EH (cell line): Measurements from ENCODE around the gene CST11.
"Not testable (repeated sequence)": the region's sequence is repeated elsewhere in the genome, so short reads cannot be mapped to it uniquely, and the experiment has no call there.

ENCODE experiments used
- DNase-seq: peaks from one replicate; pipeline ENCODE4 v3.0.0-alpha.2; 2015; ENCODE audit warnings: low read depth

The CST11 gene, protein sequence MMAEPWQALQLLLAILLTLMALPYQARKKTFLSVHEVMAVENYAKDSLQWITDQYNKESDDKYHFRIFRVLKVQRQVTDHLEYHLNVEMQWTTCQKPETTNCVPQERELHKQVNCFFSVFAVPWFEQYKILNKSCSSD

DNA sequence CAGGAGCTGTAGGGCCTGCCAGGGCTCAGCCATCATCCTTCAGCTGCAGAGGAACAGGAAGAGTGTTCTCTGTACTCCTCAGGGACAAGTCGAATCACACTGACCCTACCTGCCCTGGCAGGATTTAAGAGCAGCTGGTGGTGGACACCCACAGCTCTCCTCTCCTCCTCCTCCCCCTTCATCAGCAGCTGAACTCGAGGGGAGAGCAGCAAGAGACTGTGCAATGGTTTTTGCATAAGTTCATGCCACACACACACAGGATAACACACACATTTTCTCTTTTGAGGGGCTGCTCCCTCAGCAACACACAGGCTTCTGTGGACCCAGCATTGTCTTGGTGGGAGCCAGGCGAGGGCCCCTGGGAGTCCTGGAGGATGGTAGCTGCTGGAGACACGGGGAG, at the start of gene CST11:
TSS of gene CST11 (minus strand) at position 101 of the 400 bp plus-strand sequence. CDS start at position 36, 65 bp downstream.
- DNase-seq = no peak

DNA sequence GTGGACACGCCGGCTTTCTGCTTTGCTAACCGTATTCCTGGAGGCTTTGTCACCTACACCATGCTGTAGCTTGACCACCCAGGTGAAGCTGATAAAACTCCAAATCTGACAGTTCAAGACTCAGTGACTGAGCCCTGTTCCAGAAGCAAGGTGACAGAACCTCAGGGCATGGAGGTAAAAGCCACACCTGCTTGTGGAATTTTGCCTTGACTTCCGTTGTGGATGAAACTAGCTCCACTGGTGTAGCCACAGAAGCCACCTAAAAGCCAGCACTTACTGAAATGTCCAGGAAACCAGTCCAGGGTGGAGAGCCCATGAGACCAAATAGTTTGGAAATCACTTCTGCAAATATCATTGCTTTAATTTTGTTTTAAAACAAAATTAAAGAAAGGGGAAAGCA, 49.2 kb upstream of the CST11 start:
- no peak for DNase-seq

DNA sequence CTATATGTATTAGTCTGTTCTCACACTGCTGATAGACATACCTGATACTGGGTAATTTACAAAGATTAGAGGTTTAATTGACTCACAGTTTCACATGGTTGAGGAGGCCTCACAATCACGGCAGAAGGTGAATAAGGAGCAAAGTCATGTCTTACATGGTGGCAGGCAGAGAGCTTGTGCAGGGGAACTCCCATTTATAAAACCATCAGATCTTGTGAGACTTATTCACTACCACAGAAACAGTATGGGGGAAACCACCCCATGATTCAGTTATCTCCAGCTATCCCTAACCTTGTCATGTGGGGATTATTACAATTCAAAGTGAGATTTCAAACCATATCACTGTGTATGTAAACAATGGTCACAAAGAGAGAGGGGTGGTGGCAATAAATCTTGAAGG, 44.9 kb upstream of the CST11 start:
- DNase-seq = no peak

DNA sequence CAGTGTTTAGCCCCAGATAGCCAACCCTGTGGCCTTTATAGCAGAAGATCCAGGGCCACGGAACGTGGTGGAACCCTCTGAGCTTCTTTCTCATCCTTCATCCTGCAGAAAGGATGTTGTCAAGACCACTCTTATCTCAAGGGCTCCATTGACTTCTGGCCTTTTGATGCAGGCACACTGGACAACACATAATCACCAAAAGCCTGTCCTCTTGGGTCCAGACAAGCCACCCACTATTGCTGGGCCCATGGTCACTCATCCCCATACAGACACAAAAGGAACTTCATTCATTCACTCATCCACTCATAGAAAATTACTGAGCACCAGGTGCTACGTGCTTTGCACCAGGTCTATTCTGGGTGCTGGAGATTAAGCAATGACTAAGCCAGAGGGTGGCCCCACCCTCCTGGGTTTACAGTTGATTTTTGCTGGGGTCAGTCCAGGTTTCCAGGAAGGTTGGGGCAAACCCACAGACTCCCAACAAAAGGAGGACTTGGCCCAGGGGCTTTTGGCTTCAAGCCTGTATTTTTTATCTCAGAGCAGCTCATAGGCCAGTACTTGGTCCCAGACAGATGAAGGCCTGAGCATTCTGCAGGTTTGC, 40.6 kb upstream of the CST11 start:
- DNase-seq = no peak

DNA sequence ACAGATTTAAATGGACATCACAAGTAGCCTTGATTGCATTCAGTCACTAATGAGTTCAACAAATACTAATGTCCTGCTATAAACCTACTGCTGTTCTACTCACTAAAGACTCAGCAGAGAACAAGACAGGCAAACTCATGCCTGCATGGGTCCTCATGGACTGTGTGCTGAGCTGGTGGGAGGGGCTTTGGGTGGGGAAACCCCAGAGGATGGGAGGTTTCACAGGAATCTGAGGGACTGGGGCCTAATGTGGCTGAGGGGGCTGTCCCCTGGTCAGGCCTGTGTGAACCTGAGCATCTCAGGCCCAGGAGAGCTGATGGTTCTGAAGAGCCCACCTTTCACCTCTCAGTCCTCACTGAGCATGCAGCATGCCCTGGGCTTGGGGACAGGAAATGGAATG, 39.6 kb upstream of the CST11 start:
- no peak for DNase-seq

DNA sequence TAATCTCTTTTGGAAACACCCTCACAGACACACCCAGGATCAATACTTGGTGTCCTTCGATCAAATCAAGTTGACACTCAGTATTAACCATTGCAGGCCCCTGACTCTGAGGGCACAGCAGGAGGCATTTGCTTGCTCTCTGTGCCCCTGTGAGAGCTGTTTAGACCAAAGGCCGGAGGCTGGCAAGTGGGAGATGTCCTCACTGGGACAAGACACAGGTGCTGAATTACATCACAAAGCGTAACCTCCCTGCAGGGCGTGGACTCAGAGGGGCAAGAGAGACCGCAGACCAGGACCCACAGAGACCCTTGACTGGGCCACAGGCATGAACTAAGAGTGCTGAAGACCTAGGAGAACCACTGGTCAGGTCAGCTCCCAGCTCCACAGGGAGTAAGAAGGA, 38.1 kb upstream of the CST11 start, which contains the start of gene CST8:
TSS of gene CST8 (plus strand) at position 301 of the 400 bp plus-strand sequence. CDS start 551 bp downstream, outside the sequence.
- no peak for DNase-seq

DNA sequence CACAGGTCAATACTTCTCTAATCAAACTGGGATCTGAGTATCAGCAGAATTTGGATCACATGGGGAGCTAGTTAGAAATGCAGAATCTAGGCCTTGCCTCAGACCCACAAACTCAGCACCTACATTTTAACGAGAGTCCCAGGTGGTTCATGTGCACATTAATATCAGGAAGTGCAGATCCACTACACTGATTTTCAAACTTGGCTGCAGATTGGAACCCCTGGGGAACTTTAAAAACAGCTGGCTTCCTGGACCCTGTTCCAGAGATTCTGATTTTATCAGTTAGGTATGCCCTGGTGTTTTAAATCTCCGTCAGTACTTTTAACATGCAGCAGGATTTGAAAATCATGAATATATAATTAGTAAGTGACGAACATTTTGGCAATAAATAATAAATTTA, 36.3 kb upstream of the CST11 start:
- no peak for DNase-seq

DNA sequence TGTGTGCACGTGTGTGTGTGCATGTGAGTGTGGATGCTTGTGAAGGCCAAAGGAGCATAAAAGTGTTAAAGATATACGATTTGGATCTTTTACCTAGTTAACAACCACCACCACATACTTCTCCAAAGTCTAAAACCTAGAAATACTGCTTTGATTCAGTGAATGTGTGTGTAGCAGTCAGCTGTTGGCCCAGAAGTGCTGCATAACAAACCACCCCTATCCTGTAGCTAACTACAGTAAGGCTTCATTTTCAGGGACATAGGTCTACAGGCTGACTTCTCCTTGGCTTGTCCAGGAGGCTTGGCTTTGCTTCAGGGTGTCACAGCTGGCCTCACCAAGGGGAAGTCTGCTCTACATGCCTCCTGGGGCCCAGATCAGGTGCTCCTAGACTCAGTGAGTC, 35.8 kb upstream of the CST11 start:
- no peak for DNase-seq

DNA sequence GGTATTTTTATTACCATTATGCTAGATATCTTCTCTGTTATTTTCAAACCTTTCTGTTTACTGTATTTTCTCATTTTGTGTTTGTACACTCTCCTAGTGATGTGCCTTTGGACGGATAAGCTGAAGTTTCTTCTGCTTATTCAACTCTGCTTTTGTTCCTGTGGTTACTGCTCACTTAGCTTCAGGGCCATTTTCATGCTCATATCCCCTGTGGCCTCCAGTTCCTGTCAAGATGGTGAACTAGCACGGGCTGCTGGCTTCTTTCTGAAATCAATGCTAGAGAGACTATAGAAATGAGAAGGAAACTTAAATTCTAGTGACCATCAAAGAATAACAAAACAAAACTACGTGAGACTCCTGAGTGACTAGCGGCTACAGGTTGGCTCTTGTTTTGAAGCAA, 31.4 kb upstream of the CST11 start:
- no peak for DNase-seq

DNA sequence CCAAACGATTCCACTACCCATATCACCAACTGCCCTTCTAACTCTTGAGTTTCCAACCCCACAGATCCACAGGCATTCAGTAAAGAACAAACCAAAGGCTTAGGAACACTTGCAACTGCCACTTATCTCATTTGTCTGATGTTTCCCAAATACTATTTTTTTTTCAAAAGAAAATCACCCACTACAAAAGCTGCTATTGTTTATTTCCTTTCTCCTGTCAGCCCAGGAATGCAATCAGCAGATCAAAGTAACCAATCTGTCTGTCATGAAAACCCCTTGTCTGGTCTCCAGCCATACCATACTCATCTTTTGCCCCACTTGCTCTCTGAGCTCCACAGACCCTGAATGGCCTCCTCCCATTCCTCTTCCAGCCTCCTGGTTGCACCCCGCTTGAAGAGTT, 29.5 kb upstream of the CST11 start:
- no peak for DNase-seq

DNA sequence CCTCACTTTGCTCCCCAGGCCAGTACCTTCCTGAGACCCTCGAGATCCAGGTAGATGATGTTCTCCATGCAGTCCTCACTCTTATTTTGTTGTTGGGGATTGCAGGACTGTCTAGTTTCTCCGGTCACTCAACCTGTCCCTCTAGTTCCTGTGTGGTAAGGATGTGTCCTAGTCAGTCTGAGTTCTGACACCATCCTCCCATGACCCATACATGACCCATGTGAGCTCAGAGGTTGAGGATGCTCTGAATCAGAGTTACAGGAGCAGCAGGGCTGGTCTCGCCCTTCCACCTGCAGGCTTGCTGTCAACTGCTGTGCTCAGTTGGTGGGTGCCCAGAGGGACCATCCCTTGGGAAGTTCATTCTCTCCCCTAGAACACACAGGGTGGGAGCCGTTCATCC, 26.4 kb upstream of the CST11 start:
- DNase-seq = no peak

DNA sequence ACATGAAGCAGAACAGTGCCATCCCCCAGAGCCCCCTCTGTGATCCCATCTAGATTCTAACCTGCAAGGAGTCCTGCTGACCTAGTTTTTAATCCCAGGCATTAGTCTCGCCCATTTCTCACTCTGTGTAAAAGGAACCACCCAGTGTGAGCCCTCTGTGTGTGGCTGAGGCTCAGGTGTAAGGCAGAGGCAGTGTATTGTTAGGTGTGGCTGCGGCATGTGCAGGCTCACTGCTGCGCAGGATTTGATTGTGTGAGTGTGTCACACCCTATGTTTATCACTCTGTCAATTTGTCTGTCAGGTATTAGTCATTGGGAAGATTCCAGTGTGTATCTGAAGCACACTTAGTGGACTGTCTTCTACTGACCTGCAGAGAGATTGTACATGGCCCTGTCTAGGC, 24.5 kb upstream of the CST11 start:
- DNase-seq = no peak

DNA sequence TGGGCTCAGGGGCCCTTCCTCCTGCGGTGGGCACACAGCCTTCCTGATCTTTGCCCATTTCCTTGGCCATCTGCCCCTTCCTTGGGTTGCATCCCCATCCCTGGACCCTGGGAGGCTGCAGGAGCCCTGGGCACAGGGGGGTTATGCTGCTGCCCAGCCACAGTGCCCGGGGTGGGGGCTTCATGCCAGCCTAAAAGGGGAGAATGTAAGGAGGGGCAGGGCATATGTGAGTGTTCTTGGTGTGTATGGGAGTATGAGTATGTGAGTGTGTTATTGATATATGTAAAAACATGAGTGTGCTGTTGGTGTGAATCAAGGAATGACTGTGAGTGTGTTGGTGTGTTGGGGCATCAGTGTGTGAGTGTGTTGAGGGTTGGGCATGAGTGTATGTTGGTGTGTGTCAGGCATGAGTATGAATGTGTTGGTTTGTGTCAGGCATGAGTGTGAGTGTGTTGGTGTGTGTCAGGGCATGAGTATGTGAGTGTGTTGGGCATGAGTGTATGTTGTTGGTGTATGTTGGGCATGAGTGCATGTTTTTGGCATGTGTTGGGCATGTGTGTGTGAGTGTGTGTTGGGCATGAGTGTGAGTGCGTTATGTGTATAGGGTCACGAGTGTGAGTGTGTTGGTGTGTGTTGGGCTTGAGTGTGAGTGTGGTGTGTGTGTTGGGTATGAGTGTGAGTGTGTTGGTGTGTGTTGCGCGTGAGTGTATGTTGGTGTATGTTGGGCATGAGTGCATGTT, 23.5 kb upstream of the CST11 start:
- DNase-seq = no peak

DNA sequence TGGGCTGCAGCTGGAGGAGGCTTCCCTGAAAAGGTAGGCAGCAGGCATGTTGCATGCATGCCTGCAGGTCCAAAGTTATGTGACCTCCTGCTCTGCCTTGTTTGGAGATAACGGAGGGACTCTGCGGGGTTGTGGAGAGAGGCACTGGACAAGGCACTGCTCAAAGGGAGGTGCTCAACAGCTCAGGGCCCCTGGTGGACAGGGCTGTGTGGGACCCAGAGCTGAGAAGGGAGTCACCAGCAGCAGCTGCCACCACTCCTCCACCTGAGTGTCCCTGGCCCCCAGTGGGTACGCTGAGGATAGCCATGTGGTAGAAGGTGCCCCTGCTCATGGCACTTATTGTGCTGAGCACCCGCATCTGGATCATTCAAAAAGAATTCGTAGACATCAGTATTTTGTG, 22.7 kb upstream of the CST11 start:
- DNase-seq = no peak

DNA sequence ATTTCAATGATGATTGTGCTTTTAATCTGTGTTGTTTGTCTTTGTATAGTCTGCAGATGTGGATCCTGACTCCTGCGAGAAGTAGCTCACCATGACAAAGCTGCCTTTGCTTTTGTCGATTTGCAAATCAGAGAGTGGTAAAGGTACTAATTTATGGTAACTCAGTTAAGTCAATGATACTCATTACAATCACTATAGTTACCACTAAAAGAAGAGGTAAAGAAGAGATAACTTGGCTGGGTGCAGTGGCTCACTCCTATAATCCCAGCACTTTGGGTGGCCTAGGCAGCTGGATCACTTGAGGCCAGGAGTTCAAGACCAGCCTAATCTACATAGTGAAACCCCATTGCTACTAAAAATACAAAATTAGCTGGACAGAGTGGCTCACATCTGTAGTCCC, 20.6 kb upstream of the CST11 start:
- DNase-seq = not testable (repeated sequence)

DNA sequence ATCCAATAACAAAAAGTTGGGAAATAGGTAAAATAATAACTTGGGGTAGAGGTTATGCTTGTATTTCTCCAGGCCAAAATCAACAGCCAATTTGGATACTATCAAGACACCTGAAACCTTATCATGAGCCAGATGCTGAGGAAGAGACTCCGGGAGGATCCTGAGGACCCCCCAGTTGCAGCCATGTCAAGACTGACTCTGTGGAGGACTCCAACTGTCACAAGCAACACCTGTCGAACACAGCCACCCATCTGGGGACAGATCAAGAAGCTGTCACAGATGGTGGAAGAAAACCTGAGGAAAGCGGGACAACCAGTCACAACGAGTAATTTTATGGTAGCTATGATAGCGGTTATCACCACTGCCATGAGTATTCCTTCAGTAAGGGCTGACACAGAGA, 19.6 kb upstream of the CST11 start:
- not testable (repeated sequence) for DNase-seq

DNA sequence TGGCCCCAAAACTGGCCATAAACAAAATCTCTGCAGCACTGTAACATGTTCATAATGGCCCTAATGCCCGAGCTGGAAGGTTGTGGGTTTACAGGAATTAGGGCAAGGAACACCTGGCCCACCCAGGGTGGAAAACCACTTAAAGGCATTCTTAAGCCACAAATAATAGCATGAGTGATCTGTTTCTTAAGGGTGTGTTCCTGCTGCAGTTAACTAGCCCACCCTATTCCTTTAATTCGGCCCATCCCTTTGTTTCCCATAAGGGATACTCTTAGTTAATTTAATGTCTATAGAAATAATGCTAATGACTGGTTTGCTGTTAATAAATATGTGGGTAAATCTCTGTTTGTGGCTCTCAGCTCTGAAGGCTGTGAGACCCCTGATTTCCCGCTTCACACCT, 14.3 kb upstream of the CST11 start:
- DNase-seq = not testable (repeated sequence)

DNA sequence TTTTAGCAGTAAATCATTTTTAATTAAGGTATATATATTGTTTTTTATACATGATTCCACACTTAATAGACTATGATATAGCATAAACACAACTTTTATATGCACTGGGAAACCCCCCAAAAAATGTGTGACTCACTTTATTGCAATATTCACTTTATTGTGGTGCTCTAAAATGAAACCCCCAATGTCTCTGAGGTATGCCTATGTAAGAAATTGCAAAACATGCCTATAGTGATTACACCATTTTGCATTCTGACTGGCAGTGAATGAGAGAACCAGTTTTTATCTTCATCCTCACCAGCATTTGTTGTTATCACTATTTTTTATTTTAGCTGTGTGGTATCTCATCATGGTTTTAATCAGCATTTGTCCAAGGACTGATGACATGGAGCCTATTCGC, 8.5 kb upstream of the CST11 start:
- DNase-seq = peak; percentile 37

DNA sequence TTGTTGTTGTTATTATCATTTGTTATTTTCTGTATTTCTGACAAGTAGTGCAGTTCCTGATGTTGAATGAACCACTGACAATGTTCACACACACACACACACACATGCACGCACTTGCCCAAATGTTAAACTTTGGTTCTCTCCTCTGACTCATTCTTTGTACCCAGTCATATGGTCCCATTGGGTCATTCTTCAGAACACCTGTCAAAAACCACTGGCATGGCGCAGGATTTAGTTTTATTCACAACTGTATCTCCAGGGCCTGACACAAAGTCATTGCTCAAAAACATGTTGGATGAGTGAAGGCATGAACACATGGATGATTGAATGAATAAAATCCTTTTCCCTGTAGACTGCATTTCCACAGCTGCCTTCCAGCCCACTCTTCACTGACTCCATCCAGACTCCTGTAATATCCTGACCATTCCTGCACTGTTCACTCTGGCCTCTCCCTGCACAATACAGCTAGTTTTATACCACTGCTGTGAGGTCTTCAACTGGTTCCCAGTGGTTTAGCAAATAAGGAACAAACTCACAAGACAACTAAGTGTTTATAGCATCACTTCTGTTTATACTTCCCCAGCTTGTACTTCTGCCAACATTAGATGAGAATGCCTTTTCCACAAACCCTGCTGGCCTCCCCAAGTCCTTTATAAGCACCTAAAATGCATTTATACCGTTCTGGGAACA, 6.9 kb upstream of the CST11 start:
- no peak for DNase-seq

DNA sequence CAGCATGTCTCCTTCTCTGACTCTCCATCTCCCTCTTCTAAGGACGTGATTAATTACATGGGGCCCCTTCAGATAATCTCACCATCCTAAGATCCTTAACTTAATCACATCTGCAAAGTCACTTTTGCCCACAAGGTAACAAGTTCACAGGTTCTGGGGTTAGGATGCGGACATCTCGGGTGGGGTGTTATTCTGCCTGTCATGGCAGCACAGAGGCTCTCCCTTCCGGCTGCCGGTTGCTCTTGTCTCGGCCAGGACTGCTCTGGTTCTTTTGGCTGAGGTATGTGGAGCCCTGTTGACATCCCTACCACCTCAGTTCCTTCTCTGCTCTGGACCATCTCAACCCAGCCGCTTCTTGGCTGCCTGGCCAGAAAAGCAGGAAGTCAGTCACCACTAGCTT, 4.2 kb upstream of the CST11 start:
- no peak for DNase-seq

DNA sequence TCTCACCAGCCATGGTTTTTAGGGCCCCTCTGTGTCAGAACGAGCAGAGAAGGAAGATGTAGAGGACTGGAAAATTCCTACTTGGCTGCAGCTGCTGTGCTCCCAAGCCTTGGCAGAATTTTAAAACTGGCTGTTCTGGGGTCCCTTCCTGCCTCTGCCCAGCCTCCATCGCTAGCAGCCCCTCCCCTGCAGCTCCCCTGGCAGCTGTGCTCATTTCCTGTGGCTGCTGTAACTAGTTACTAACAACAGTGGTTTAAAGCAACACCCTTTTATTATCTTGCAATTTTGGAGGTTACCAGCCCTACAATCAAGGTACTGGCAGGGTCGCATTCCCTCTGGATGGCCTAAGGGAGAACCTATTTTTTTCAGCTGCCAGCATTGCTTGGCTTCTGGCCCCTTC, 3.7 kb upstream of the CST11 start:
- DNase-seq = no peak

DNA sequence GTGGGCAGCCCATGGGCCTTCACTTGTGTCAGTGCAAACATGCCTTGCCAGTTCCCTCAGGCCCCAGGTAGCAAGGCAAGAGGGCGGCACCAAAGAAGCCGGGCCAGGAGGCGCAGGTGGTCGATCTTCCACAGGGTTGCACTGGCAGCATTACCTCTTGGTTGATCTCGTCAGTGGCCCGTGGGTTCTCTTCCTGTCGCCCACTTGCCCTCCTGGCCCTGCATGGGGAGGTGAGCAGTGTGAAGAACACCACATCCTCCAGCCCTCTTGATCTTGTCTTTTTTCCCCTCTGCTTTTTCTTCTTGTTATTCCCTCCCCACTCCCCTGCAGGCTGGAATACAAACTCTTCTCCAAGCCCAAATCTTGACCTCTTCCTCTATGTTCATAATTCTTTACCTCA, 3.0 kb upstream of the CST11 start:
- no peak for DNase-seq

DNA sequence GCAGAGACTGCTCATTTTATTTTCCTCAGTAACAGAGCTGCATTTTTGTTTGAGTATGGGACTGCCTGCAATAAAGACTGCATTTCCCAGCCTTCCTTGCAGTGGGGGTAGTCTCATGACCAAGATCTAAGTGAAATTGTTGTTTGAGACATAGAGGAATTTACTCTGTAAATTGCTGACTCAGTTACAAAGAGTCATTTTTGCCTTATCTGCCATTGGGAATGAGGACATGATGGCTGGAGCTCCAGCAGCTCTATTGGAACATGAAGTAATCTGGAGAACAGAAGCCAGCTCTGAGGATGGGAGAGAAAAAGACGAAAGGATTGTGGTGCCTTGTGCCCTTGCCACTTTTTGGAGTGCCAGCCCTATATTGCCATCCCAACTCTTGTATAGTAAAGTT, 2.1 kb upstream of the CST11 start:
- no peak for DNase-seq
